Measurements from ENCODE around the gene PTPRD.

PTPRD gene

GRCh38 chr9:8284884-8285283 lies 2327.9 kb downstream of the PTPRD start:
- no peaks in the 10 kb centered on the region for H3K9me2 ChIP-seq (replicated peaks; ENCODE audit: insufficient read depth, low read length)
- H3K27ac ChIP-seq (ENCODE audit: low read depth, low read length): no peak overlapping the region
- H3K9me3 ChIP-seq (ENCODE audit: insufficient read depth, low read length): no peaks in the 10 kb centered on the region
- H3K79me2 ChIP-seq (ENCODE audit: insufficient read depth, low read length): no peaks in the 10 kb centered on the region
- no peaks in the 10 kb centered on the region for H3F3A ChIP-seq (ENCODE audit: insufficient read depth)
- TF ChIP-seq, protein P1, sequence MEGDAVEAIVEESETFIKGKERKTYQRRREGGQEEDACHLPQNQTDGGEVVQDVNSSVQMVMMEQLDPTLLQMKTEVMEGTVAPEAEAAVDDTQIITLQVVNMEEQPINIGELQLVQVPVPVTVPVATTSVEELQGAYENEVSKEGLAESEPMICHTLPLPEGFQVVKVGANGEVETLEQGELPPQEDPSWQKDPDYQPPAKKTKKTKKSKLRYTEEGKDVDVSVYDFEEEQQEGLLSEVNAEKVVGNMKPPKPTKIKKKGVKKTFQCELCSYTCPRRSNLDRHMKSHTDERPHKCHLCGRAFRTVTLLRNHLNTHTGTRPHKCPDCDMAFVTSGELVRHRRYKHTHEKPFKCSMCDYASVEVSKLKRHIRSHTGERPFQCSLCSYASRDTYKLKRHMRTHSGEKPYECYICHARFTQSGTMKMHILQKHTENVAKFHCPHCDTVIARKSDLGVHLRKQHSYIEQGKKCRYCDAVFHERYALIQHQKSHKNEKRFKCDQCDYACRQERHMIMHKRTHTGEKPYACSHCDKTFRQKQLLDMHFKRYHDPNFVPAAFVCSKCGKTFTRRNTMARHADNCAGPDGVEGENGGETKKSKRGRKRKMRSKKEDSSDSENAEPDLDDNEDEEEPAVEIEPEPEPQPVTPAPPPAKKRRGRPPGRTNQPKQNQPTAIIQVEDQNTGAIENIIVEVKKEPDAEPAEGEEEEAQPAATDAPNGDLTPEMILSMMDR (IDR thresholded peaks at IDR 0.05; ENCODE audit: insufficient read depth, low read length, poor library complexity, severe bottlenecking): no peak
- no peak for TF ChIP-seq EZH2phosphoT487 (conservative IDR thresholded peaks at IDR 0.05; ENCODE audit: low read length)
- H4K20me1 ChIP-seq (ENCODE audit: low read depth, low read length): no peaks in the 10 kb centered on the region
- H3K27me3 ChIP-seq (ENCODE audit: low read length): no peaks in the 10 kb centered on the region
- H3K4me2 ChIP-seq (ENCODE audit: low read depth, low read length, poor library complexity, severe bottlenecking): no peak overlapping the region
- H3K9ac ChIP-seq (ENCODE audit: low read length): no peak overlapping the region
- no peaks in the 10 kb centered on the region for H3K36me3 ChIP-seq (ENCODE audit: low read length)
- no peak overlapping the region for H2AFZ ChIP-seq (ENCODE audit: low read depth, low read length, severe bottlenecking)
- no peak overlapping the region for H3K4me3 ChIP-seq (ENCODE audit: insufficient read depth, low read length, poor library complexity, severe bottlenecking)

DNA sequence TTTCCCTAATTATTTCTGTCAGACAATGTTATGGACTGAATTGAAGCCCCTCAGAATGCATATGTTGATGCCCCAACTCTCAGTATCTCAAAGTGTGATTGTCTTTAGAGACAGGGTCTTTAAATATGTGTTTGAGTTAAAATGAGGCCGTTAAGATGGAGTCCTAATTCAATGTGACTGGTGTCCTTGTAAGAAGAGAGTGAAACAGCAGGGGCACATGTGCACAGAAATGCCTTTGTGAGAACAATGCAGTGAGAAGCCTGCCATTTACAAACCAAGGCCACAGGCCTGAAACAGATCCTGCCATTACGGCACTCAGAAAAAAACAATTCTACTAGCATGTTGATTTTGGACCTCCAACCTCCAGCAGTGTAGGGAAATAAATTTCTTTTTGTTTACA lies 2330.3 kb downstream of the PTPRD start:
- TF ChIP-seq, protein P1 (IDR thresholded peaks at IDR 0.05; ENCODE audit: insufficient read depth, low read length, poor library complexity, severe bottlenecking): no peak
- no peak for TF ChIP-seq EZH2phosphoT487 (conservative IDR thresholded peaks at IDR 0.05; ENCODE audit: low read length)
- Histone ChIP-seq H3K36me3 (ENCODE audit: low read length) (no peaks in the 10 kb centered on the region), H3K79me2 (ENCODE audit: insufficient read depth, low read length) (no peaks in the 10 kb centered on the region), H3K27ac (ENCODE audit: low read depth, low read length) (no peak overlapping the region), H3F3A (ENCODE audit: insufficient read depth) (no peaks in the 10 kb centered on the region), H2AFZ (ENCODE audit: low read depth, low read length, severe bottlenecking) (no peak overlapping the region), H3K4me2 (ENCODE audit: low read depth, low read length, poor library complexity, severe bottlenecking) (no peak overlapping the region), H3K27me3 (ENCODE audit: low read length) (no peaks in the 10 kb centered on the region), H3K9me2 (replicated peaks; ENCODE audit: insufficient read depth, low read length) (no peaks in the 10 kb centered on the region), H3K9ac (ENCODE audit: low read length) (no peak overlapping the region), H4K20me1 (ENCODE audit: low read depth, low read length) (no peaks in the 10 kb centered on the region), H3K9me3 (ENCODE audit: insufficient read depth, low read length) (no peaks in the 10 kb centered on the region), H3K4me3 (ENCODE audit: insufficient read depth, low read length, poor library complexity, severe bottlenecking) (no peak overlapping the region)

DNA sequence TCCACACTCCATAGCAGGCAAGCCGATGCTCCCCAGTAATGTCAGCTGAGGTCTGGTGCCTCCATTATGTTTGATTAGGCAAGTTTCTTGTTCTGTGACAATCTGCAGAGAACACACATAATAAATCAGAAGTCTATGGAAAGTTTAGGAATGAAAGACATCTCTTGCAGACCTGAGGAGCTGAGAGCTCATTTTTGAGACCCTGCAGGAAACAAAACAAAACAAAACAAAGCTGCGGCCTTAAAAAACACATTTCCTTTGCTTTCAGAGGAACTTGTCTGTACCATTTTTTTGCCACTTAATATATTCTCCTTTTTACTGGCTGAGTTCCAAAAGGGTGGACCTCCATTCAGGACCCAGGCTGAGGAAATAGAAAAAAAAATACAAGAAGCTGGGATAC lies 2332.0 kb downstream of the PTPRD start:
- Histone ChIP-seq H3K27me3 (ENCODE audit: low read length) (no peaks in the 10 kb centered on the region), H3K36me3 (ENCODE audit: low read length) (no peaks in the 10 kb centered on the region), H3K9me3 (ENCODE audit: insufficient read depth, low read length) (no peaks in the 10 kb centered on the region), H4K20me1 (ENCODE audit: low read depth, low read length) (no peaks in the 10 kb centered on the region), H3K9ac (ENCODE audit: low read length) (no peak overlapping the region), H3K4me3 (ENCODE audit: insufficient read depth, low read length, poor library complexity, severe bottlenecking) (no peak overlapping the region), H2AFZ (ENCODE audit: low read depth, low read length, severe bottlenecking) (no peak overlapping the region), H3F3A (ENCODE audit: insufficient read depth) (no peaks in the 10 kb centered on the region), H3K4me2 (ENCODE audit: low read depth, low read length, poor library complexity, severe bottlenecking) (no peak overlapping the region), H3K27ac (ENCODE audit: low read depth, low read length) (no peak overlapping the region), H3K9me2 (replicated peaks; ENCODE audit: insufficient read depth, low read length) (no peaks in the 10 kb centered on the region), H3K79me2 (ENCODE audit: insufficient read depth, low read length) (no peaks in the 10 kb centered on the region)
- no peak for TF ChIP-seq EZH2phosphoT487 (conservative IDR thresholded peaks at IDR 0.05; ENCODE audit: low read length)
- TF ChIP-seq, protein P1 (IDR thresholded peaks at IDR 0.05; ENCODE audit: insufficient read depth, low read length, poor library complexity, severe bottlenecking): no peak
